Motor neuron (in vitro differentiated cells): ENCODE measurements around the gene TLR6. TPM values are rescaled to one million over a fixed set of nuclear protein-coding genes. Genes with fewer than 3 reads are reported as not detected.

Source experiments
- ATAC-seq, 8 experiments: fragments of 200-7000 bp; cut with Tn5 transposase; replicated peaks in 6 of 8; 2 replicates each; pipeline ENCODE4 v1.8.0; 2021; ENCODE audit warnings: mild to moderate bottlenecking in 8 of 8, moderate library complexity in 8 of 8
- H3K27ac ChIP-seq, 2 donors: fragments of 250-450 bp; sonication (Bioruptor Pico); 2 replicates each; pipeline ENCODE4 v1.9.0; 2021; ENCODE audit warnings: antibody characterized with exemption in 2 of 2, mild to moderate bottlenecking in 2 of 2, moderate library complexity in 1 of 2
- H3K4me1 ChIP-seq, 2 donors: fragments of 250-450 bp; sonication (Bioruptor Pico); replicated peaks in 1 of 2; 2 replicates each; pipeline ENCODE4 v1.6.1; 2021; ENCODE audit warnings: antibody characterized with exemption in 2 of 2, mild to moderate bottlenecking in 2 of 2, moderate library complexity in 1 of 2
- H3K4me3 ChIP-seq, 5 donors: fragments of 250-450 bp; sonication (Bioruptor Pico); 2 replicates each; pipeline ENCODE4 v1.9.0; 2021; ENCODE audit warnings: antibody characterized with exemption in 5 of 5, mild to moderate bottlenecking in 5 of 5, moderate library complexity in 4 of 5
- WGBS, 10 experiments: fragments of 450-650 bp; shearing (Covaris generic); methylation state at CpG; one replicate each; pipeline ENCODE4 v1.0.0; 2022; 5-methylcytosine and 5-hydroxymethylcytosine counted together
- in situ Hi-C, 9 experiments: fragments of 400-800 bp; cut with MboI; loops; one replicate each; pipeline ENCODE4 v1.15.0; 2021; ENCODE audit warnings: low sequenced_read_pairs in 9 of 9, low pct_unique_long_range_greater_than_20kb in 2 of 9; ENCODE audit not compliant: unreplicated experiment in 9 of 9
- total RNA-seq, 8 experiments: library from RNA; unstranded; fragments of 300-600 nt; gene quantifications; 2 replicates each; pipeline versions ENCODE4 v1.2.3 to v1.2.4, GENCODE V29; 2022

TLR6 gene
- total RNA-seq, 8 experiments from 2014 or later: 0.09 to 2.7 (median 0.27) TPM

DNA sequence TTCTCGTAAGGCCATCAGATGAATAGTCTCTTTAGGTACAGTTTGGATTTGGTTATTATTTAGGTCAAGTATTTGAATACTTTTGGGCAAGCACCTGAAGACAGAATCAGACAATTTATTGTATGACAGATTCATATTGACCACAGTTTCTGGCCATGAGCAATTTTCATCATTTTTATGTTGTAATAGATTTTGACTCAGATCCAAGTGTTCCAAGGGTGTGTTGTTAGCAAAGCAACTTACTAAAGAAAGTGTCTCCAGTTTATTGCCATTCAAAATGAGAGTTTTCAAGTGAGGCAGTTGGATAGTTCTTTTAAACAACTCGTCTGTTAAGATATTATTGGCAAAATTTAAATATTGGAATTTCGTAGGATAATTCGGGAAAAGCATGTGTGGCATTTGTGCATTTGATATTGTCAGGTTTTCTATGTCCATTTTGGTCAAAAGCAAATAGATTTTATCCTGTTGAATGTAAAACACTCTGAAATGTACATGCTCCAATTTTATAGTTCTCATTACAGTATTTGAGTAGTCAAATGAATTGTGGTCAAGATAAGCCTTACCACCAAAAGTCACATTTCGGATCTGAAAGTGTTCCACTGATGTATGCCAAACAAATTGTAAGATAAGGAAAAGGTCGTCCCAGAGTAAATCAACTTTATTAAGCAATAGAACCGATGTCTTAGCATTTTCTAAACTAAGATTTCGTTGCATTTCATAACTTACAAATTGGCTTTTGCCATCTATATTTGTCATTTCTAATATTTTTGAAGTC is 82.2 kb downstream of the TLR6 start:
- in situ Hi-C loops: loop anchor here in 1 of 9 experiments (25.0 kb wide), 1 partner anchor 88 kb away; the partner anchor contains the start of genes FAM114A1 and TLR6
- WGBS, 10 experiments: 40 to 91% (median 69%) methylated on average over 4 to 8 of the region's 8 CpGs

More for the DNA sequence above, 82.2 kb downstream of the TLR6 start:
- no peak overlapping the region for H3K27ac ChIP-seq
- no peak for ATAC-seq
- no peak overlapping the region for H3K4me3 ChIP-seq
- peaks cover 0 to under 1% of the 10 kb centered on the region in 2 donors for H3K4me1 ChIP-seq

Other genes starting within 250 kb of the TLR6 start
- gene KLF3, start 192.6 kb downstream of the TLR6 start, total RNA-seq: 10 to 100 TPM; 16.2 to 70.0 (median 26.2) TPM
- gene TLR10, start 73.8 kb downstream of the TLR6 start, total RNA-seq: under 1 TPM in 3 of 8 experiments, not detected in 5; 0.11 to 0.28 (median 0.18) TPM
- gene TLR1, start 52.0 kb downstream of the TLR6 start, total RNA-seq: 1 to 10 TPM in 3 of 8 experiments, under 1 TPM in 3, not detected in 2; 0.23 to 4.6 (median 0.85) TPM
- 10 to 100 TPM in 4 of 8 experiments, 1 to 10 TPM in 4; 6.4 to 88.4 (median 9.7) TPM for gene FAM114A1, start 11.0 kb upstream of the TLR6 start, total RNA-seq
- under 1 TPM in 4 of 8 experiments, not detected in 4; 0.08 to 0.64 (median 0.27) TPM for gene TMEM156, start 175.6 kb upstream of the TLR6 start, total RNA-seq
- 10 to 100 TPM; 15.6 to 87.3 (median 34.3) TPM for gene KLHL5, start 205.4 kb upstream of the TLR6 start, total RNA-seq